ENCODE data around the gene NFATC2IP. TPM values are rescaled to one million over a fixed set of nuclear protein-coding genes. Genes with fewer than 3 reads are reported as not detected.

Gene NFATC2IP
- total and polyA plus RNA-seq, 2 of the 13 experiments (the other 11 are each of a cell fraction or from before 2014, with no cell fraction given) = 32.1 to 48.5 TPM

- TF ChIP-seq ZNF251 (CRISPR knock-in tag; IDR thresholded peaks at IDR 0.05) = peak; percentile 88; the same call in 1 of the 2 replicates
- TF ChIP-seq ZNF451 (CRISPR knock-in tag; IDR thresholded peaks at IDR 0.05) = peak; percentile 98
- TF ChIP-seq HMG20B (CRISPR knock-in tag; conservative IDR thresholded peaks at IDR 0.05) = no peak
- TF ChIP-seq ATF7-NPFF (CRISPR knock-in tag; IDR thresholded peaks at IDR 0.05; ENCODE audit: low read depth) = peak; percentile 84; the same call in 1 of the 2 replicates
- TF ChIP-seq, protein P1, sequence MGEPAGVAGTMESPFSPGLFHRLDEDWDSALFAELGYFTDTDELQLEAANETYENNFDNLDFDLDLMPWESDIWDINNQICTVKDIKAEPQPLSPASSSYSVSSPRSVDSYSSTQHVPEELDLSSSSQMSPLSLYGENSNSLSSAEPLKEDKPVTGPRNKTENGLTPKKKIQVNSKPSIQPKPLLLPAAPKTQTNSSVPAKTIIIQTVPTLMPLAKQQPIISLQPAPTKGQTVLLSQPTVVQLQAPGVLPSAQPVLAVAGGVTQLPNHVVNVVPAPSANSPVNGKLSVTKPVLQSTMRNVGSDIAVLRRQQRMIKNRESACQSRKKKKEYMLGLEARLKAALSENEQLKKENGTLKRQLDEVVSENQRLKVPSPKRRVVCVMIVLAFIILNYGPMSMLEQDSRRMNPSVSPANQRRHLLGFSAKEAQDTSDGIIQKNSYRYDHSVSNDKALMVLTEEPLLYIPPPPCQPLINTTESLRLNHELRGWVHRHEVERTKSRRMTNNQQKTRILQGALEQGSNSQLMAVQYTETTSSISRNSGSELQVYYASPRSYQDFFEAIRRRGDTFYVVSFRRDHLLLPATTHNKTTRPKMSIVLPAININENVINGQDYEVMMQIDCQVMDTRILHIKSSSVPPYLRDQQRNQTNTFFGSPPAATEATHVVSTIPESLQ (CRISPR knock-in tag; conservative IDR thresholded peaks at IDR 0.05) = no peak
- peak; percentile 40; the same call in 1 of the 2 replicates for TF ChIP-seq ZNF629 (CRISPR knock-in tag; conservative IDR thresholded peaks at IDR 0.05)
- TF ChIP-seq ZNF879 (CRISPR knock-in tag; IDR thresholded peaks at IDR 0.05) = 0 out of 2 replicates have a peak, but pooled peaks have one; percentile 78
- TF ChIP-seq, protein P2, sequence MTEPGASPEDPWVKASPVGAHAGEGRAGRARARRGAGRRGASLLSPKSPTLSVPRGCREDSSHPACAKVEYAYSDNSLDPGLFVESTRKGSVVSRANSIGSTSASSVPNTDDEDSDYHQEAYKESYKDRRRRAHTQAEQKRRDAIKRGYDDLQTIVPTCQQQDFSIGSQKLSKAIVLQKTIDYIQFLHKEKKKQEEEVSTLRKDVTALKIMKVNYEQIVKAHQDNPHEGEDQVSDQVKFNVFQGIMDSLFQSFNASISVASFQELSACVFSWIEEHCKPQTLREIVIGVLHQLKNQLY (CRISPR knock-in tag; IDR thresholded peaks at IDR 0.05) = peak; percentile 53; the same call in 1 of the 2 replicates
- TF ChIP-seq FOXK1 (CRISPR knock-in tag; IDR thresholded peaks at IDR 0.05; ENCODE audit: borderline replicate concordance, low read depth) = peak; percentile 96
- TF ChIP-seq HNRNPLL (IDR thresholded peaks at IDR 0.05; ENCODE audit: low read depth, low read length, poor library complexity, severe bottlenecking) = peak; percentile 57
- peak; percentile 42; the same call in 1 of the 2 replicates for TF ChIP-seq ELF3 (CRISPR knock-in tag; IDR thresholded peaks at IDR 0.05)
- peak; percentile 72; the same call in 1 of the 2 replicates for TF ChIP-seq SIX4 (CRISPR knock-in tag; IDR thresholded peaks at IDR 0.05)
- TF ChIP-seq MLLT10 (CRISPR knock-in tag; IDR thresholded peaks at IDR 0.05) = no peak
- TF ChIP-seq SMC3 (IDR thresholded peaks at IDR 0.05; ENCODE audit: low read length) = no peak
- no peak for TF ChIP-seq ZNF737 (CRISPR knock-in tag; IDR thresholded peaks at IDR 0.05; ENCODE audit: borderline replicate concordance)
- peak; percentile 57; the same call in 1 of the 2 replicates for TF ChIP-seq ZBTB8A (CRISPR knock-in tag; IDR thresholded peaks at IDR 0.05; ENCODE audit: borderline replicate concordance, low read depth)
- TF ChIP-seq, protein P3, sequence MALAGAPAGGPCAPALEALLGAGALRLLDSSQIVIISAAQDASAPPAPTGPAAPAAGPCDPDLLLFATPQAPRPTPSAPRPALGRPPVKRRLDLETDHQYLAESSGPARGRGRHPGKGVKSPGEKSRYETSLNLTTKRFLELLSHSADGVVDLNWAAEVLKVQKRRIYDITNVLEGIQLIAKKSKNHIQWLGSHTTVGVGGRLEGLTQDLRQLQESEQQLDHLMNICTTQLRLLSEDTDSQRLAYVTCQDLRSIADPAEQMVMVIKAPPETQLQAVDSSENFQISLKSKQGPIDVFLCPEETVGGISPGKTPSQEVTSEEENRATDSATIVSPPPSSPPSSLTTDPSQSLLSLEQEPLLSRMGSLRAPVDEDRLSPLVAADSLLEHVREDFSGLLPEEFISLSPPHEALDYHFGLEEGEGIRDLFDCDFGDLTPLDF (CRISPR knock-in tag; IDR thresholded peaks at IDR 0.05) = peak; percentile 91
- TF ChIP-seq RBM39 (IDR thresholded peaks at IDR 0.05; ENCODE audit: low read depth, low read length, poor library complexity, severe bottlenecking) = no peak
- TF ChIP-seq ZBTB21 (CRISPR knock-in tag; IDR thresholded peaks at IDR 0.05) = no peak; the same call in 1 of the 2 replicates
- TF ChIP-seq SP2 (CRISPR knock-in tag; IDR thresholded peaks at IDR 0.05) = peak; percentile 73
- TF ChIP-seq ZSCAN12 (CRISPR knock-in tag; IDR thresholded peaks at IDR 0.05) = peak; percentile 95; the same call in 1 of the 2 replicates
- TF ChIP-seq, protein P4, sequence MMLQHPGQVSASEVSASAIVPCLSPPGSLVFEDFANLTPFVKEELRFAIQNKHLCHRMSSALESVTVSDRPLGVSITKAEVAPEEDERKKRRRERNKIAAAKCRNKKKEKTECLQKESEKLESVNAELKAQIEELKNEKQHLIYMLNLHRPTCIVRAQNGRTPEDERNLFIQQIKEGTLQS (CRISPR knock-in tag; IDR thresholded peaks at IDR 0.05) = no peak
- no peak for TF ChIP-seq THRA (CRISPR knock-in tag; IDR thresholded peaks at IDR 0.05; ENCODE audit: borderline replicate concordance)
- no peak for TF ChIP-seq TCF7 (IDR thresholded peaks at IDR 0.05; ENCODE audit: low read depth)
- peak; percentile 79; the same call in 1 of the 2 replicates for TF ChIP-seq ELF4 (CRISPR knock-in tag; IDR thresholded peaks at IDR 0.05; ENCODE audit: borderline replicate concordance)
Measured at GRCh38 chr16:28974437-28975157, 23.9 kb downstream of the NFATC2IP start, which contains the start of gene SPNS1 (continued).

Measured in HepG2 (cell line).